ENCODE results near the gene LMBR1L. TPM values are rescaled to one million over a fixed set of nuclear protein-coding genes. Genes with fewer than 3 reads are reported as not detected.

Gene LMBR1L
- total RNA-seq, 1 donor from 2014 or later = 61.7 TPM

GRCh38 chr12:49054524-49054923, 56.1 kb downstream of the LMBR1L start:
- no peak for DNase-seq
- intact Hi-C loops (cut with DNase I) = no loop called here

GRCh38 chr12:49054096-49054495, 56.6 kb downstream of the LMBR1L start:
- peaks cover 64% of the 10 kb centered on the region for H3K36me3 ChIP-seq
- H3K4me1 ChIP-seq = peaks cover 40% of the 10 kb centered on the region

More at GRCh38 chr12:49054524-49054923, 56.1 kb downstream of the LMBR1L start:
- ATAC-seq = no peak
- Histone ChIP-seq H3K27ac (no peak overlapping the region), H3K9me3 (no peaks in the 10 kb centered on the region), H3K4me3 (no peak overlapping the region), H3K36me3 (peaks cover 60% of the 10 kb centered on the region), H3K4me1 (peaks cover 40% of the 10 kb centered on the region), H3K27me3 (ENCODE audit: low read depth) (no peaks in the 10 kb centered on the region)
- TF ChIP-seq CTCF (IDR thresholded peaks at IDR 0.05) = no peak

GRCh38 chr12:49052451-49053208, 58.0 kb downstream of the LMBR1L start:
- H3K9me3 ChIP-seq = no peaks in the 10 kb centered on the region
- peaks cover 27% of the 10 kb centered on the region for H3K4me1 ChIP-seq
- intact Hi-C loops (cut with DNase I) = no loop called here
- no peak for TF ChIP-seq CTCF (IDR thresholded peaks at IDR 0.05)
- ATAC-seq (no peak), DNase-seq (peak; percentile 30)
- H3K27me3 ChIP-seq (ENCODE audit: low read depth) = no peaks in the 10 kb centered on the region
- no peak overlapping the region for H3K27ac ChIP-seq
- peaks cover 79% of the 10 kb centered on the region for H3K36me3 ChIP-seq
- H3K4me3 ChIP-seq = no peak overlapping the region

More at GRCh38 chr12:49054096-49054495, 56.6 kb downstream of the LMBR1L start:
- no peaks in the 10 kb centered on the region for H3K9me3 ChIP-seq
- no peak overlapping the region for H3K4me3 ChIP-seq
- H3K27ac ChIP-seq = no peak overlapping the region
- no peak for TF ChIP-seq CTCF (IDR thresholded peaks at IDR 0.05)
- intact Hi-C loops (cut with DNase I) = no loop called here
- ATAC-seq (no peak), DNase-seq (no peak)
- no peaks in the 10 kb centered on the region for H3K27me3 ChIP-seq (ENCODE audit: low read depth)

- no peak for TF ChIP-seq CTCF (IDR thresholded peaks at IDR 0.05)
- peaks cover 86% of the 10 kb centered on the region for H3K36me3 ChIP-seq
- H3K27ac ChIP-seq = no peak overlapping the region
- ATAC-seq (no peak), DNase-seq (peak; percentile 34)
- intact Hi-C loops (cut with DNase I) = no loop called here
- H3K9me3 ChIP-seq = no peaks in the 10 kb centered on the region
- H3K27me3 ChIP-seq (ENCODE audit: low read depth) = no peaks in the 10 kb centered on the region
- no peak overlapping the region for H3K4me3 ChIP-seq
- peaks cover 20% of the 10 kb centered on the region for H3K4me1 ChIP-seq
Measured at GRCh38 chr12:49051777-49052438, 58.7 kb downstream of the LMBR1L start.

- DNase-seq (peak; percentile 29), ATAC-seq (no peak)
- H3K4me1 ChIP-seq = peaks cover 15% of the 10 kb centered on the region
- peaks cover 92% of the 10 kb centered on the region for H3K36me3 ChIP-seq
- intact Hi-C loops (cut with DNase I) = no loop called here
- no peak for TF ChIP-seq CTCF (IDR thresholded peaks at IDR 0.05)
- H3K4me3 ChIP-seq = no peak overlapping the region
- H3K27me3 ChIP-seq (ENCODE audit: low read depth) = no peaks in the 10 kb centered on the region
- no peaks in the 10 kb centered on the region for H3K9me3 ChIP-seq
- no peak overlapping the region for H3K27ac ChIP-seq
Measured at GRCh38 chr12:49051373-49051764, 59.3 kb downstream of the LMBR1L start.

Data from lower lobe of right lung (tissue), 2 donors.